ENCODE measurements around the gene TMPRSS6. TPM values are rescaled to one million over a fixed set of nuclear protein-coding genes. Genes with fewer than 3 reads are reported as not detected.
A peak's percentile ranks its signal among the peaks of the same experiment; 100 is the strongest.

TMPRSS6 gene
- polyA plus RNA-seq, 3 donors: not detected

DNA sequence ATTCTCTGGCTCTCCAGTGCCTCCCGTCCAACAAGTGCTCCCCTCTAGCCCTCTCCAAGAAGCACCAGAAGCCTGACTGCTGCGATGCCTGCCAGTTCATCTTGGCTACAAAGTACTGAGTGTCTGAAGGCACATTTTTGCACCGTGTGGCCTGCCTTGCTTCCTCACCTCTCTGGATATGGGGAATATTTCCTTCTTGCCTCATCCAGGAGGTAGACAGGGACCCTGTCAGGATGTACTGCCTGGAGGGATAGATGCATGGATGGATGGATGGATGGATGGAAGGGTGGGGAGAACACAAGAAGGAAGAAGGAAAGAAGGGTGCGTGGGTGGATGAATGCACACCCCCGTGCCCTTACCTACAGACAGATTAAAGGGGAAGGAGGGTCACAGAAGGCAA lies 30.4 kb downstream of the TMPRSS6 start:
- intact Hi-C loops (cut with micrococcal nuclease): loop anchor here (5.0 kb wide), 2 partner anchors 118 to 378 kb away; no protein-coding TSS in a partner anchor
- peak overlapping the region in 1 of 2 donors; percentile 48 for H3K4me3 Mint-ChIP-seq
- H3K9me3 Mint-ChIP-seq: peaks cover 0 to 3% (median 0%) of the 10 kb centered on the region in 7 donors

GRCh38 chr22:37077802-37078448 lies 31.6 kb downstream of the TMPRSS6 start:
- Histone ChIP-seq H3K27me3 (ENCODE audit: control insufficient read depth in 2 of 2, insufficient read depth in 2 of 2, low read length in 2 of 2) (peaks cover 0 to 2% of the 10 kb centered on the region in 2 donors), H3K9ac (ENCODE audit: insufficient read depth, low read length, poor library complexity, severe bottlenecking) (no peak overlapping the region), H3K4me2 (replicated peaks; ENCODE audit: extremely low read depth, low read length, poor library complexity, severe bottlenecking) (no peak overlapping the region), H3K36me3 (replicated peaks in 1 of 2; ENCODE audit: control insufficient read depth in 1 of 2, insufficient read depth in 2 of 2, low read length in 2 of 2) (no peaks in the 10 kb centered on the region), H3K27ac (ENCODE audit: low read depth in 1 of 2, low read length in 2 of 2) (no peak overlapping the region), H3K9me3 (replicated peaks in 1 of 2; ENCODE audit: control insufficient read depth in 1 of 2, insufficient read depth in 1 of 2, low read length in 2 of 2) (no peaks in the 10 kb centered on the region), H3K79me2 (ENCODE audit: insufficient read depth, low read length) (no peaks in the 10 kb centered on the region), H2AFZ (ENCODE audit: insufficient read depth, low read depth, low read length, poor library complexity, severe bottlenecking) (no peak overlapping the region), H3K4me1 (ENCODE audit: control insufficient read depth in 1 of 2, insufficient read depth in 2 of 2, low read length in 2 of 2) (peaks cover 5 to 10% of the 10 kb centered on the region in 2 donors), H3K4me3 (replicated peaks in 1 of 3; ENCODE audit: low read depth in 2 of 3, low read length in 3 of 3) (no peak overlapping the region), H4K20me1 (ENCODE audit: insufficient read depth, low read length) (no peaks in the 10 kb centered on the region)
- peak; percentile 42 to 59 (median 55) for DNase-seq
- no peak overlapping the region for H3K27ac Mint-ChIP-seq
- H3K4me1 Mint-ChIP-seq: peaks cover 18% of the 10 kb centered on the region
- TF ChIP-seq, protein P1, sequence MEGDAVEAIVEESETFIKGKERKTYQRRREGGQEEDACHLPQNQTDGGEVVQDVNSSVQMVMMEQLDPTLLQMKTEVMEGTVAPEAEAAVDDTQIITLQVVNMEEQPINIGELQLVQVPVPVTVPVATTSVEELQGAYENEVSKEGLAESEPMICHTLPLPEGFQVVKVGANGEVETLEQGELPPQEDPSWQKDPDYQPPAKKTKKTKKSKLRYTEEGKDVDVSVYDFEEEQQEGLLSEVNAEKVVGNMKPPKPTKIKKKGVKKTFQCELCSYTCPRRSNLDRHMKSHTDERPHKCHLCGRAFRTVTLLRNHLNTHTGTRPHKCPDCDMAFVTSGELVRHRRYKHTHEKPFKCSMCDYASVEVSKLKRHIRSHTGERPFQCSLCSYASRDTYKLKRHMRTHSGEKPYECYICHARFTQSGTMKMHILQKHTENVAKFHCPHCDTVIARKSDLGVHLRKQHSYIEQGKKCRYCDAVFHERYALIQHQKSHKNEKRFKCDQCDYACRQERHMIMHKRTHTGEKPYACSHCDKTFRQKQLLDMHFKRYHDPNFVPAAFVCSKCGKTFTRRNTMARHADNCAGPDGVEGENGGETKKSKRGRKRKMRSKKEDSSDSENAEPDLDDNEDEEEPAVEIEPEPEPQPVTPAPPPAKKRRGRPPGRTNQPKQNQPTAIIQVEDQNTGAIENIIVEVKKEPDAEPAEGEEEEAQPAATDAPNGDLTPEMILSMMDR (IDR thresholded peaks at IDR 0.05): peak; percentile 99
- no peaks in the 10 kb centered on the region for H3K36me3 Mint-ChIP-seq
- H3K27me3 Mint-ChIP-seq (ENCODE audit: low read depth in 3 of 3): peaks cover 7 to 9% (median 7%) of the 10 kb centered on the region in 3 donors
- intact Hi-C loops (cut with micrococcal nuclease): loop anchor here (5.0 kb wide), 2 partner anchors 119 to 379 kb away; no protein-coding TSS in a partner anchor
- no peak overlapping the region for H3K4me3 Mint-ChIP-seq
- WGBS (ENCODE audit: insufficient coverage): 37% methylated on average over 14 of the region's 15 CpGs
- H3K9me3 Mint-ChIP-seq: peaks cover 0 to 3% (median 0%) of the 10 kb centered on the region in 7 donors

More for the DNA sequence above, 30.4 kb downstream of the TMPRSS6 start:
- no peak overlapping the region for H3K4me3 ChIP-seq (replicated peaks in 1 of 3; ENCODE audit: low read depth in 2 of 3, low read length in 3 of 3)
- H3K27ac ChIP-seq (ENCODE audit: low read depth in 1 of 2, low read length in 2 of 2): no peak overlapping the region
- no peak for DNase-seq
- H3K79me2 ChIP-seq (ENCODE audit: insufficient read depth, low read length): no peaks in the 10 kb centered on the region
- peaks cover 0 to 2% of the 10 kb centered on the region in 2 donors for H3K27me3 ChIP-seq (ENCODE audit: control insufficient read depth in 2 of 2, insufficient read depth in 2 of 2, low read length in 2 of 2)
- 75% methylated on average over 5 of the region's 5 CpGs for WGBS (ENCODE audit: insufficient coverage)
- H3K36me3 ChIP-seq (replicated peaks in 1 of 2; ENCODE audit: control insufficient read depth in 1 of 2, insufficient read depth in 2 of 2, low read length in 2 of 2): no peaks in the 10 kb centered on the region
- H3K4me2 ChIP-seq (replicated peaks; ENCODE audit: extremely low read depth, low read length, poor library complexity, severe bottlenecking): no peak overlapping the region
- peaks cover 6 to 10% (median 9%) of the 10 kb centered on the region in 3 donors for H3K27me3 Mint-ChIP-seq (ENCODE audit: low read depth in 3 of 3)
- peaks cover 18% of the 10 kb centered on the region for H3K4me1 Mint-ChIP-seq
- H3K36me3 Mint-ChIP-seq: no peaks in the 10 kb centered on the region
- TF ChIP-seq, protein P1 (IDR thresholded peaks at IDR 0.05): no peak
- peaks cover 5 to 10% of the 10 kb centered on the region in 2 donors for H3K4me1 ChIP-seq (ENCODE audit: control insufficient read depth in 1 of 2, insufficient read depth in 2 of 2, low read length in 2 of 2)
- H3K27ac Mint-ChIP-seq: peak overlapping the region in 3 of 7 donors; percentile 10 to 73 (median 34)
- no peaks in the 10 kb centered on the region for H4K20me1 ChIP-seq (ENCODE audit: insufficient read depth, low read length)
- no peaks in the 10 kb centered on the region for H3K9me3 ChIP-seq (replicated peaks in 1 of 2; ENCODE audit: control insufficient read depth in 1 of 2, insufficient read depth in 1 of 2, low read length in 2 of 2)
- no peak overlapping the region for H2AFZ ChIP-seq (ENCODE audit: insufficient read depth, low read depth, low read length, poor library complexity, severe bottlenecking)
- H3K9ac ChIP-seq (ENCODE audit: insufficient read depth, low read length, poor library complexity, severe bottlenecking): no peak overlapping the region

Data from CD14-positive monocyte (primary cell).